SK-N-SH (cell line): ENCODE results near the gene KLF17. TPM values are rescaled to one million over a fixed set of nuclear protein-coding genes. Genes with fewer than 3 reads are reported as not detected.

Experiments
- CTCF ChIA-PET: fragments of 300-600, 350-600 bp; formaldehyde crosslinking; extraction: SDS; loops from one replicate; lab custom pipeline; 2021; lab: Yijun Ruan, JAX
- POLR2A ChIA-PET: fragments of 350-600 bp; sonication (Branson Sonifier 250); formaldehyde crosslinking; extraction: SDS; loops from one replicate; lab custom pipeline; 2020; ENCODE audit warnings: antibody characterized with exemption, inconsistent platforms; lab: Yijun Ruan, JAX
- DNase-seq: peaks from one replicate; pipeline ENCODE4 v3.0.0; 2012
- H2AFZ ChIP-seq: fragments of 200-600 bp; sonication (generic); 2 replicates; pipeline ENCODE4 v1.8.1; 2016; ENCODE audit warnings: antibody characterized with exemption, mild to moderate bottlenecking, low read depth
- H3F3A ChIP-seq: fragments of 200-600 bp; sonication (generic); replicated peaks from 2 replicates; pipeline ENCODE3; 2016; ENCODE audit warnings: antibody characterized with exemption, mild to moderate bottlenecking; ENCODE audit not compliant: insufficient read depth
- H3K27ac ChIP-seq, 2 experiments: fragments of 200-500 bp in 1 of 2; fragments of 200-600 bp in 1 of 2; sonication (Bioruptor generic) in 1 of 2; sonication (generic), shearing (Covaris generic) in 1 of 2; 2 replicates each; pipeline versions ENCODE4 v1.5.1 to v1.6.1; 2014 to 2016; ENCODE audit warnings: low read depth in 2 of 2, inconsistent platforms in 1 of 2, low read length in 1 of 2, mild to moderate bottlenecking in 1 of 2, mixed read lengths in 1 of 2
- H3K27me3 ChIP-seq: fragments of 200-600 bp; sonication (generic), shearing (Covaris generic); 2 replicates; pipeline ENCODE4 v1.6.1; 2016; ENCODE audit warnings: mixed run types; ENCODE audit not compliant: insufficient read depth
- H3K36me3 ChIP-seq, 2 experiments: fragments of 200-500 bp in 1 of 2; fragments of 200-600 bp in 1 of 2; sonication (Bioruptor generic) in 1 of 2; sonication (generic) in 1 of 2; replicated peaks in 1 of 2; 2 replicates each; pipeline versions ENCODE3 to v1.5.1; 2014 to 2016; ENCODE audit warnings: low read length in 1 of 2, mild to moderate bottlenecking in 1 of 2; ENCODE audit not compliant: insufficient read depth in 2 of 2, control insufficient read depth in 1 of 2
- H3K4me1 ChIP-seq, 2 experiments: fragments of 200-500 bp in 1 of 2; fragments of 200-600 bp in 1 of 2; sonication (Bioruptor generic) in 1 of 2; sonication (generic), shearing (Covaris generic) in 1 of 2; 2 replicates each; pipeline versions ENCODE4 v1.5.1 to v1.6.1; 2014 to 2016; ENCODE audit warnings: low read depth in 1 of 2, low read length in 1 of 2, mixed run types in 1 of 2; ENCODE audit not compliant: insufficient read depth in 2 of 2, control insufficient read depth in 1 of 2
- H3K4me2 ChIP-seq: fragments of 200-600 bp; sonication (generic), shearing (Covaris generic); 2 replicates; pipeline ENCODE4 v1.6.1; 2017; ENCODE audit warnings: mixed run types
- H3K4me3 ChIP-seq, 2 experiments: fragments of 200-500 bp in 1 of 2; fragments of 200-600 bp in 1 of 2; sonication (Bioruptor generic) in 1 of 2; sonication (generic), shearing (Covaris generic) in 1 of 2; 2 replicates each; pipeline versions ENCODE4 v1.5.1 to v1.8.1; 2014 to 2016; ENCODE audit warnings: low read depth in 2 of 2, inconsistent platforms in 1 of 2, low read length in 1 of 2, mild to moderate bottlenecking in 1 of 2, mixed read lengths in 1 of 2, moderate library complexity in 1 of 2
- H3K79me2 ChIP-seq: fragments of 200-600 bp; sonication (generic); 2 replicates; pipeline ENCODE4 v1.8.1; 2017; ENCODE audit warnings: mild to moderate bottlenecking; ENCODE audit not compliant: insufficient read depth
- H3K9ac ChIP-seq: fragments of 200-600 bp; sonication (generic); 2 replicates; pipeline ENCODE4 v1.6.1; 2017; ENCODE audit warnings: mixed run types
- H3K9me2 ChIP-seq: fragments of 200-600 bp; sonication (generic); 2 replicates; pipeline ENCODE4 v1.6.1; 2017; ENCODE audit warnings: mixed run types
- H3K9me3 ChIP-seq: fragments of 200-600 bp; sonication (generic); 2 replicates; pipeline ENCODE4 v1.6.1; 2017; ENCODE audit warnings: mixed run types, mild to moderate bottlenecking, moderate library complexity
- H4K20me1 ChIP-seq: fragments of 200-600 bp; sonication (generic); 2 replicates; pipeline ENCODE4 v1.6.1; 2017; ENCODE audit warnings: mild to moderate bottlenecking, mixed run types; ENCODE audit not compliant: insufficient read depth
- EZH2phosphoT487 ChIP-seq: fragments of 200-600 bp; sonication (generic); IDR thresholded peaks from 2 replicates; pipeline ENCODE4 v1.6.1; 2017; ENCODE audit warnings: low read depth, mixed run types, mild to moderate bottlenecking, antibody characterized with exemption, moderate library complexity, borderline replicate concordance
- JUND ChIP-seq: IDR thresholded peaks from 2 replicates; pipeline ENCODE4 v1.4.0; 2012
- MEF2A ChIP-seq: IDR thresholded peaks from 2 replicates; pipeline ENCODE4 v1.4.0; 2012; ENCODE audit warnings: low read depth, borderline replicate concordance
- MXI1 ChIP-seq: IDR thresholded peaks from 2 replicates; pipeline ENCODE4 v1.6.1; 2012; ENCODE audit warnings: mild to moderate bottlenecking, low read depth, low read length, improper control_type of control experiment
- NFIC ChIP-seq: IDR thresholded peaks from 2 replicates; pipeline ENCODE4 v1.4.0; 2012; ENCODE audit warnings: borderline replicate concordance
- PBX3 ChIP-seq: IDR thresholded peaks from 2 replicates; pipeline ENCODE4; 2012
- RAD21 ChIP-seq: IDR thresholded peaks from 2 replicates; pipeline ENCODE4 v1.6.1; 2012; ENCODE audit warnings: mild to moderate bottlenecking, low read length
- RCOR1 ChIP-seq: fragments of 150-350 bp; IDR thresholded peaks from 2 replicates; pipeline ENCODE4 v1.6.1; 2017; ENCODE audit warnings: antibody characterized with exemption, low read length
- SMC3 ChIP-seq: IDR thresholded peaks from 2 replicates; pipeline ENCODE4 v1.6.1; 2012; ENCODE audit warnings: low read depth, low read length, improper control_type of control experiment
- TAF1 ChIP-seq: IDR thresholded peaks from 2 replicates; pipeline ENCODE4 v1.6.1; 2012; ENCODE audit warnings: low read depth, mild to moderate bottlenecking, low read length, moderate library complexity, borderline replicate concordance
- TCF12 ChIP-seq: IDR thresholded peaks from 2 replicates; pipeline ENCODE4 v1.4.0; 2012
- USF2 ChIP-seq: fragments of 150-350 bp; IDR thresholded peaks from 2 replicates; pipeline ENCODE4 v1.6.1; 2017; ENCODE audit warnings: antibody characterized with exemption, low read length, low read depth, borderline replicate concordance
- YY1 ChIP-seq: IDR thresholded peaks from 2 replicates; pipeline ENCODE4 v1.4.0; 2012; ENCODE audit warnings: low read depth, mild to moderate bottlenecking
- WGBS: methylation state at CpG from one replicate; pipeline ENCODE4 v1.1.6; 2017; ENCODE audit warnings: low lambda C conversion rate; 5-methylcytosine and 5-hydroxymethylcytosine counted together
- polyA plus RNA-seq, 3 experiments: library from polyadenylated mRNA; depleted of rRNA; stranded (reverse); fragments of >200 nt; gene quantifications; 2 replicates each; pipeline ENCODE4 v1.2.3, GENCODE V29; 2012
- TF ChIP-seq, protein P1 (sequence below): IDR thresholded peaks from 2 replicates; pipeline ENCODE4 v1.4.0; 2012; ENCODE audit warnings: low read depth
- TF ChIP-seq, protein P2 (sequence below): fragments of 150-350 bp; IDR thresholded peaks from 2 replicates; pipeline ENCODE4 v1.6.1; 2016; ENCODE audit warnings: mild to moderate bottlenecking, low read depth, low read length
- TF ChIP-seq, protein P3 (sequence below): IDR thresholded peaks from 2 replicates; pipeline ENCODE4 v1.6.1; 2012; ENCODE audit warnings: mild to moderate bottlenecking, low read depth, low read length, moderate library complexity

KLF17 gene
- polyA plus RNA-seq, 1 of the 3 experiments (the other 2 are of a cell fraction) = 0.21 TPM

GRCh38 chr1:44134071-44134920 is 15.7 kb downstream of the KLF17 start:
- no peak for DNase-seq
- no peaks in the 10 kb centered on the region for H3K9me3 ChIP-seq
- H3K27ac ChIP-seq = no peak overlapping the region
- no peaks in the 10 kb centered on the region for H3K9me2 ChIP-seq
- no peaks in the 10 kb centered on the region for H3K79me2 ChIP-seq
- CTCF ChIA-PET = no interaction called here
- 76% methylated on average over 19 of the region's 19 CpGs for WGBS
- TF ChIP-seq NFIC = no peak
- no peak for TF ChIP-seq RAD21
- TF ChIP-seq SMC3 = no peak
- TF ChIP-seq MXI1 = no peak
- no peak for TF ChIP-seq MEF2A
- no peak for TF ChIP-seq PBX3
- no peak for TF ChIP-seq USF2
- no peak for TF ChIP-seq YY1
- TF ChIP-seq, protein P1, sequence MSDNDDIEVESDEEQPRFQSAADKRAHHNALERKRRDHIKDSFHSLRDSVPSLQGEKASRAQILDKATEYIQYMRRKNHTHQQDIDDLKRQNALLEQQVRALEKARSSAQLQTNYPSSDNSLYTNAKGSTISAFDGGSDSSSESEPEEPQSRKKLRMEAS = no peak
- TF ChIP-seq, protein P2, sequence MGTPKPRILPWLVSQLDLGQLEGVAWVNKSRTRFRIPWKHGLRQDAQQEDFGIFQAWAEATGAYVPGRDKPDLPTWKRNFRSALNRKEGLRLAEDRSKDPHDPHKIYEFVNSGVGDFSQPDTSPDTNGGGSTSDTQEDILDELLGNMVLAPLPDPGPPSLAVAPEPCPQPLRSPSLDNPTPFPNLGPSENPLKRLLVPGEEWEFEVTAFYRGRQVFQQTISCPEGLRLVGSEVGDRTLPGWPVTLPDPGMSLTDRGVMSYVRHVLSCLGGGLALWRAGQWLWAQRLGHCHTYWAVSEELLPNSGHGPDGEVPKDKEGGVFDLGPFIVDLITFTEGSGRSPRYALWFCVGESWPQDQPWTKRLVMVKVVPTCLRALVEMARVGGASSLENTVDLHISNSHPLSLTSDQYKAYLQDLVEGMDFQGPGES = no peak
- TF ChIP-seq RCOR1 = no peak
- TF ChIP-seq, protein P3, sequence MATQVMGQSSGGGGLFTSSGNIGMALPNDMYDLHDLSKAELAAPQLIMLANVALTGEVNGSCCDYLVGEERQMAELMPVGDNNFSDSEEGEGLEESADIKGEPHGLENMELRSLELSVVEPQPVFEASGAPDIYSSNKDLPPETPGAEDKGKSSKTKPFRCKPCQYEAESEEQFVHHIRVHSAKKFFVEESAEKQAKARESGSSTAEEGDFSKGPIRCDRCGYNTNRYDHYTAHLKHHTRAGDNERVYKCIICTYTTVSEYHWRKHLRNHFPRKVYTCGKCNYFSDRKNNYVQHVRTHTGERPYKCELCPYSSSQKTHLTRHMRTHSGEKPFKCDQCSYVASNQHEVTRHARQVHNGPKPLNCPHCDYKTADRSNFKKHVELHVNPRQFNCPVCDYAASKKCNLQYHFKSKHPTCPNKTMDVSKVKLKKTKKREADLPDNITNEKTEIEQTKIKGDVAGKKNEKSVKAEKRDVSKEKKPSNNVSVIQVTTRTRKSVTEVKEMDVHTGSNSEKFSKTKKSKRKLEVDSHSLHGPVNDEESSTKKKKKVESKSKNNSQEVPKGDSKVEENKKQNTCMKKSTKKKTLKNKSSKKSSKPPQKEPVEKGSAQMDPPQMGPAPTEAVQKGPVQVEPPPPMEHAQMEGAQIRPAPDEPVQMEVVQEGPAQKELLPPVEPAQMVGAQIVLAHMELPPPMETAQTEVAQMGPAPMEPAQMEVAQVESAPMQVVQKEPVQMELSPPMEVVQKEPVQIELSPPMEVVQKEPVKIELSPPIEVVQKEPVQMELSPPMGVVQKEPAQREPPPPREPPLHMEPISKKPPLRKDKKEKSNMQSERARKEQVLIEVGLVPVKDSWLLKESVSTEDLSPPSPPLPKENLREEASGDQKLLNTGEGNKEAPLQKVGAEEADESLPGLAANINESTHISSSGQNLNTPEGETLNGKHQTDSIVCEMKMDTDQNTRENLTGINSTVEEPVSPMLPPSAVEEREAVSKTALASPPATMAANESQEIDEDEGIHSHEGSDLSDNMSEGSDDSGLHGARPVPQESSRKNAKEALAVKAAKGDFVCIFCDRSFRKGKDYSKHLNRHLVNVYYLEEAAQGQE = no peak
- no peak for TF ChIP-seq EZH2phosphoT487
- TF ChIP-seq TAF1 = no peak
- TF ChIP-seq TCF12 = no peak
- no peak for TF ChIP-seq JUND
- POLR2A ChIA-PET = interaction anchor here (0.6 kb wide), 1 partner anchor 394 kb away, joined by 3 read pairs; no protein-coding TSS in a partner anchor
- no peaks in the 10 kb centered on the region for H3K4me1 ChIP-seq
- no peaks in the 10 kb centered on the region for H3K27me3 ChIP-seq
- no peak overlapping the region for H3K4me3 ChIP-seq
- H3K9ac ChIP-seq = no peak overlapping the region
- H4K20me1 ChIP-seq = no peaks in the 10 kb centered on the region
- H2AFZ ChIP-seq = no peak overlapping the region
- H3F3A ChIP-seq = no peaks in the 10 kb centered on the region
- H3K36me3 ChIP-seq = no peaks in the 10 kb centered on the region
- no peak overlapping the region for H3K4me2 ChIP-seq
